Esophagus muscularis mucosa (tissue), 4 donors: ENCODE measurements around the gene ID2. TPM values are rescaled to one million over a fixed set of nuclear protein-coding genes. Genes with fewer than 3 reads are reported as not detected.

Experiments used
- DNase-seq: peaks from one replicate; pipeline ENCODE4 v3.0.0-alpha.2; 2017; ENCODE audit errors: extremely low spot score
- H3K27ac ChIP-seq, 4 donors: fragments of 200-600 bp; sonication (generic); replicated peaks in 1 of 4; 1 replicate in 3 of 4; 2 replicates in 1 of 4; pipeline ENCODE4 v1.5.1; 2016 to 2019; ENCODE audit warnings: mild to moderate bottlenecking in 1 of 4
- H3K27me3 ChIP-seq, 4 donors: fragments of 200-600 bp; sonication (generic); one replicate each; pipeline versions ENCODE4 v1.5.1 to v1.6.0; 2016 to 2019
- H3K36me3 ChIP-seq, 4 donors: fragments of 200-600 bp; sonication (generic); one replicate each; pipeline ENCODE4 v1.5.1; 2016 to 2019
- H3K4me1 ChIP-seq, 4 donors: fragments of 200-600 bp; sonication (generic); one replicate each; pipeline ENCODE4 v1.5.1; 2016 to 2019
- H3K4me3 ChIP-seq, 4 donors: fragments of 200-600 bp; sonication (generic); 1 replicate in 2 of 4; 2 replicates in 2 of 4; pipeline ENCODE4 v1.5.1; 2016 to 2019; ENCODE audit warnings: mild to moderate bottlenecking in 4 of 4, moderate library complexity in 1 of 4
- H3K9me3 ChIP-seq, 4 donors: fragments of 200-600 bp; sonication (generic); 1 replicate in 3 of 4; 2 replicates in 1 of 4; pipeline ENCODE4 v1.5.1; 2016 to 2019
- CTCF ChIP-seq, 3 experiments: fragments of 200-600 bp in 2 of 3; fragments of 450-650 bp in 1 of 3; sonication (generic) in 2 of 3; IDR thresholded peaks; one replicate each; pipeline ENCODE4 v1.5.1; 2017 to 2019; ENCODE audit warnings: antibody characterized with exemption in 3 of 3, mild to moderate bottlenecking in 2 of 3, moderate library complexity in 1 of 3
- EP300 ChIP-seq: sonication (generic); formaldehyde crosslinking; IDR thresholded peaks from one replicate; pipeline ENCODE4 v1.6.1; 2017; ENCODE audit warnings: antibody characterized with exemption
- POLR2A ChIP-seq: fragments of 450-650 bp; IDR thresholded peaks from one replicate; pipeline ENCODE4 v1.6.1; 2017; ENCODE audit warnings: antibody characterized with exemption, moderate library complexity, mild to moderate bottlenecking, low read depth
- POLR2AphosphoS5 ChIP-seq, 2 donors: sonication (generic); formaldehyde crosslinking; IDR thresholded peaks; one replicate each; pipeline ENCODE4 v1.6.1; 2017; ENCODE audit warnings: antibody characterized with exemption in 2 of 2
- WGBS: methylation state at CpG from one replicate; pipeline ENCODE4 v1.1.5; 2018; 5-methylcytosine and 5-hydroxymethylcytosine counted together
- intact Hi-C: fragments of 100-400 bp; cut with DNase I; formaldehyde crosslinking; loops from one replicate; pipeline ENCODE4 v1.15.1; 2023
- total RNA-seq, 4 donors: library from RNA; depleted of rRNA; stranded (reverse); fragments of >200 nt; gene quantifications; one replicate each; pipeline versions ENCODE4 v1.1.0 to v1.2.1, GENCODE V29; 2016

The ID2 gene
- total RNA-seq, 4 donors from 2014 or later = 149 to 254 (median 187) TPM

GRCh38 chr2:8709611-8710010 lies 27.8 kb downstream of the ID2 start:
- 87% methylated on average over 13 of the region's 14 CpGs for WGBS
- intact Hi-C loops = no loop called here

GRCh38 chr2:8710951-8711350 lies 29.1 kb downstream of the ID2 start:
- Histone ChIP-seq H3K27ac (no peak overlapping the region), H3K9me3 (no peaks in the 10 kb centered on the region), H3K4me1 (no peaks in the 10 kb centered on the region), H3K27me3 (peaks cover 0 to 3% (median 0%) of the 10 kb centered on the region in 4 donors), H3K4me3 (no peak overlapping the region), H3K36me3 (no peaks in the 10 kb centered on the region)
- intact Hi-C loops = no loop called here
- DNase-seq = no peak
- WGBS = 76% methylated on average over 3 of the region's 3 CpGs
- TF ChIP-seq POLR2A (no peak), POLR2AphosphoS5 (IDR thresholded peaks at IDR 0.05) (no peak), CTCF (IDR thresholded peaks at IDR 0.05) (no peak)

More at GRCh38 chr2:8709611-8710010, 27.8 kb downstream of the ID2 start:
- H3K4me3 ChIP-seq = no peak overlapping the region
- TF ChIP-seq EP300 = no peak
- no peak for TF ChIP-seq POLR2A
- no peak for TF ChIP-seq POLR2AphosphoS5 (IDR thresholded peaks at IDR 0.05)
- no peak for TF ChIP-seq CTCF (IDR thresholded peaks at IDR 0.05)
- no peak for DNase-seq
- no peaks in the 10 kb centered on the region for H3K4me1 ChIP-seq
- H3K9me3 ChIP-seq = no peaks in the 10 kb centered on the region
- H3K27me3 ChIP-seq = peaks cover 0 to 3% (median 0%) of the 10 kb centered on the region in 4 donors
- no peaks in the 10 kb centered on the region for H3K36me3 ChIP-seq
- H3K27ac ChIP-seq = no peak overlapping the region

GRCh38 chr2:8714283-8714682 lies 32.4 kb downstream of the ID2 start:
- Histone ChIP-seq H3K4me1 (no peaks in the 10 kb centered on the region), H3K27me3 (no peaks in the 10 kb centered on the region), H3K27ac (no peak overlapping the region), H3K4me3 (no peak overlapping the region), H3K36me3 (no peaks in the 10 kb centered on the region), H3K9me3 (no peaks in the 10 kb centered on the region)
- no peak for DNase-seq
- intact Hi-C loops = no loop called here
- WGBS = 92% methylated on average over 7 of the region's 7 CpGs
- TF ChIP-seq POLR2A (no peak), EP300 (no peak), POLR2AphosphoS5 (IDR thresholded peaks at IDR 0.05) (no peak), CTCF (IDR thresholded peaks at IDR 0.05) (no peak)

GRCh38 chr2:8714971-8715370 lies 33.1 kb downstream of the ID2 start:
- WGBS = 91% methylated on average over 5 of the region's 5 CpGs
- TF ChIP-seq EP300 = no peak
- no peak for TF ChIP-seq CTCF (IDR thresholded peaks at IDR 0.05)
- no peak for DNase-seq
- Histone ChIP-seq H3K9me3 (no peaks in the 10 kb centered on the region), H3K27me3 (no peaks in the 10 kb centered on the region), H3K36me3 (no peaks in the 10 kb centered on the region), H3K4me3 (no peak overlapping the region), H3K27ac (no peak overlapping the region), H3K4me1 (no peaks in the 10 kb centered on the region)
- intact Hi-C loops = no loop called here

GRCh38 chr2:8719528-8719927 lies 37.7 kb downstream of the ID2 start:
- H3K27me3 ChIP-seq = no peaks in the 10 kb centered on the region
- H3K4me1 ChIP-seq = no peaks in the 10 kb centered on the region
- H3K27ac ChIP-seq = no peak overlapping the region
- TF ChIP-seq EP300 (no peak), CTCF (IDR thresholded peaks at IDR 0.05) (no peak), POLR2A (no peak), POLR2AphosphoS5 (IDR thresholded peaks at IDR 0.05) (no peak)
- no peak overlapping the region for H3K4me3 ChIP-seq
- intact Hi-C loops = no loop called here
- H3K9me3 ChIP-seq = no peaks in the 10 kb centered on the region
- peaks cover 0 to 8% (median 2%) of the 10 kb centered on the region in 4 donors for H3K36me3 ChIP-seq
- no peak for DNase-seq
- 91% methylated on average over 3 of the region's 3 CpGs for WGBS
